Astrocyte (in vitro differentiated cells and primary cell): Measurements from ENCODE around the gene L3MBTL4.

ENCODE experiments used
- CTCF ChIP-seq: IDR thresholded peaks from 2 replicates; pipeline ENCODE4 v1.5.1; 2011; ENCODE audit warnings: low read depth, mild to moderate bottlenecking, inconsistent platforms, low read length, moderate library complexity; ENCODE audit not compliant: insufficient read depth
- EZH2 ChIP-seq: IDR thresholded peaks from 2 replicates; pipeline ENCODE4 v1.6.1; 2012; ENCODE audit warnings: mild to moderate bottlenecking, low read length, inconsistent platforms; ENCODE audit not compliant: insufficient read depth

- TF ChIP-seq CTCF (no peak), EZH2 (no peak)
These were observed 159.5 kb downstream of the L3MBTL4 start for GRCh38 chr18:6255116-6255705.
